ENCODE measurements around the gene SCNM1.
A peak's percentile ranks its signal among the peaks of the same experiment; 100 is the strongest.

SCNM1 gene

GRCh38 chr1:151143057-151143435 lies 22.9 kb upstream of the SCNM1 start:
- Histone ChIP-seq H3K4me2 (ENCODE audit: low read length) (no peak overlapping the region), H3K4me3 (ENCODE audit: low read depth, low read length) (no peak overlapping the region), H3K4me1 (no peaks in the 10 kb centered on the region), H3K79me2 (no peaks in the 10 kb centered on the region), H2AFZ (no peak overlapping the region), H3K27me3 (ENCODE audit: control insufficient read depth, insufficient read depth, low read length) (no peaks in the 10 kb centered on the region), H3K36me3 (ENCODE audit: control insufficient read depth, insufficient read depth, low read length) (no peaks in the 10 kb centered on the region), H3K27ac (no peak overlapping the region), H3K9ac (no peak overlapping the region), H3K9me3 (ENCODE audit: control insufficient read depth, low read length) (no peaks in the 10 kb centered on the region)
- no peak for TF ChIP-seq CTCF (IDR thresholded peaks at IDR 0.05)

- no peak overlapping the region for H3K27ac ChIP-seq
- H3K79me2 ChIP-seq: no peaks in the 10 kb centered on the region
- H3K4me1 ChIP-seq: no peaks in the 10 kb centered on the region
- H3K36me3 ChIP-seq (ENCODE audit: control insufficient read depth, insufficient read depth, low read length): no peaks in the 10 kb centered on the region
- no peak overlapping the region for H3K4me2 ChIP-seq (ENCODE audit: low read length)
- H2AFZ ChIP-seq: no peak overlapping the region
- no peak overlapping the region for H3K9ac ChIP-seq
- H3K4me3 ChIP-seq (ENCODE audit: low read depth, low read length): no peak overlapping the region
- no peak for TF ChIP-seq CTCF (IDR thresholded peaks at IDR 0.05)
- H3K27me3 ChIP-seq (ENCODE audit: control insufficient read depth, insufficient read depth, low read length): no peaks in the 10 kb centered on the region
- no peaks in the 10 kb centered on the region for H3K9me3 ChIP-seq (ENCODE audit: control insufficient read depth, low read length)
These were observed 22.0 kb upstream of the SCNM1 start for GRCh38 chr1:151143986-151144385.

DNA sequence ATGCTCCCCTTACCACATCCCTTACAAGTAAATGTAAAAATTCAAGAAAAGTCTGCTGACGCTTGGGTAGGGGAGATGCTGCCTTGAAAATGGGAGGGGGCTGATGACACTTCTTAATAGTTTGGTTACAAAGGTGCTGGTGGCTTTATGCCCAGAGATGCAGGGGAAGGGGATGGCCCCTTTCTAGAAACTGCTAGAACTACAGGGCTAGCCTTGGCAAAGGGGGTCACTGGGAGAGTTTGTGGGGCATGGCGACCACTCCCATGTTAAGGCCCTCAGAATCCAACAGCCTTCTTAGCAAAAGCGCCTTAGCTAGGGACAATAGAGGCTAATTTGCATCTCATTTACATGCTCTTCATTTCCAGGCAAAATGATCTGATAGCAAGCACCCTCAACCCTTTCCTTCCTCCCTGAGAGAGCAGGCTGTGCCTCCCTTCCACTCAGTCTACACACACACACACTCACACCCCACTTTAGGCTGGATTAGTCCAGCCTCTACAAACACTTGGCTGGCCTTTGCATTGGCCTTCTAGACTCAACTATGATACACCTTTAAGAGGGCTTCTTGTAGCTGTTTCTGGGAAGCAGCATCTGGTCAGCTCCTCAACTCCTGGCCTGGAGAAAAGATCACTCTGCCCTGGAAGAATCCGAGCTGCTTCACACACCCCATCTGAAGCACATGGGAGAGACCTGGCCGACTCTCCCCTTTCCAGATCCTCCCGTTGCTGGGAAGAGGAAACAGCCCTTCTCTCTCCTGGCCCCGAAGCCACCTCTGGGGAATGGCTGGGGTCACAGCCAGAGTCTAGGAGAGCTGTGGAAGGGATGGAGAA lies 21.3 kb upstream of the SCNM1 start:
- peak overlapping the region; percentile 61 for H3K4me3 ChIP-seq (ENCODE audit: low read depth, low read length)
- no peak overlapping the region for H3K9ac ChIP-seq
- no peaks in the 10 kb centered on the region for H3K4me1 ChIP-seq
- H3K27me3 ChIP-seq (ENCODE audit: control insufficient read depth, insufficient read depth, low read length): no peaks in the 10 kb centered on the region
- TF ChIP-seq CTCF (IDR thresholded peaks at IDR 0.05): no peak
- H2AFZ ChIP-seq: no peak overlapping the region
- H3K27ac ChIP-seq: no peak overlapping the region
- no peaks in the 10 kb centered on the region for H3K9me3 ChIP-seq (ENCODE audit: control insufficient read depth, low read length)
- H3K79me2 ChIP-seq: no peaks in the 10 kb centered on the region
- H3K4me2 ChIP-seq (ENCODE audit: low read length): no peak overlapping the region
- no peaks in the 10 kb centered on the region for H3K36me3 ChIP-seq (ENCODE audit: control insufficient read depth, insufficient read depth, low read length)

- Histone ChIP-seq H3K27ac (no peak overlapping the region), H3K9me3 (ENCODE audit: control insufficient read depth, low read length) (no peaks in the 10 kb centered on the region), H3K4me3 (ENCODE audit: low read depth, low read length) (peak overlapping the region; percentile 61), H3K9ac (no peak overlapping the region), H3K79me2 (no peaks in the 10 kb centered on the region), H3K27me3 (ENCODE audit: control insufficient read depth, insufficient read depth, low read length) (no peaks in the 10 kb centered on the region), H3K4me1 (no peaks in the 10 kb centered on the region), H3K36me3 (ENCODE audit: control insufficient read depth, insufficient read depth, low read length) (no peaks in the 10 kb centered on the region), H2AFZ (peak overlapping the region; percentile 94), H3K4me2 (ENCODE audit: low read length) (peak overlapping the region; percentile 78)
- TF ChIP-seq CTCF (IDR thresholded peaks at IDR 0.05): no peak
These were observed 20.5 kb upstream of the SCNM1 start for GRCh38 chr1:151145304-151146071.
